Activated T-cell treated with anti-CD3 and anti-CD28 coated beads, Interleukin-2, amount 50 U/mL, for 72 hours (primary cell): ENCODE results near the gene ATP12A. TPM values are rescaled to one million over a fixed set of nuclear protein-coding genes. Genes with fewer than 3 reads are reported as not detected.
A peak's percentile ranks its signal among the peaks of the same experiment; 100 is the strongest.

Source experiments
- ATAC-seq, 2 donors: fragments of 150-1000 bp; cut with Tn5 transposase; replicated peaks in 1 of 2; 2 replicates each; pipeline ENCODE4 v1.10.0; 2021; ENCODE audit warnings: moderate library complexity in 2 of 2, mild to moderate bottlenecking in 1 of 2
- DNase-seq, 2 donors: peaks; one replicate each; pipeline ENCODE4 v3.0.0; 2021 to 2022; ENCODE audit warnings: mixed read lengths in 1 of 2
- H3K27ac Mint-ChIP-seq: one replicate; pipeline ENCODE4 v1.8.0; 2022; ENCODE audit warnings: mild to moderate bottlenecking, moderate library complexity, mixed read lengths
- H3K27me3 Mint-ChIP-seq: one replicate; pipeline ENCODE4 v1.8.0; 2022; ENCODE audit warnings: low read depth, mixed read lengths
- H3K36me3 Mint-ChIP-seq, 2 donors: one replicate each; pipeline ENCODE4 v1.8.0; 2022; ENCODE audit warnings: mixed read lengths in 2 of 2, mild to moderate bottlenecking in 1 of 2; ENCODE audit not compliant: insufficient read depth in 2 of 2
- H3K4me1 Mint-ChIP-seq: one replicate; pipeline ENCODE4 v1.8.0; 2022; ENCODE audit warnings: low read depth, mixed read lengths
- H3K4me3 Mint-ChIP-seq, 2 donors: one replicate each; pipeline ENCODE4 v1.8.0; 2022; ENCODE audit warnings: mild to moderate bottlenecking in 2 of 2, mixed read lengths in 2 of 2, moderate library complexity in 2 of 2
- H3K9me3 Mint-ChIP-seq, 2 donors: one replicate each; pipeline ENCODE4 v1.8.0; 2022; ENCODE audit warnings: mixed read lengths in 2 of 2
- total RNA-seq, 2 donors: library from RNA; stranded (reverse); gene quantifications; one replicate each; pipeline ENCODE4 v1.2.3, GENCODE V29; 2022

ATP12A gene
- total RNA-seq, 2 donors from 2014 or later: 0.05 to 0.32 TPM

- Mint-ChIP-seq H3K4me1 (peaks cover 12% of the 10 kb centered on the region), H3K36me3 (no peaks in the 10 kb centered on the region), H3K27ac (no peak overlapping the region), H3K27me3 (peaks cover 34% of the 10 kb centered on the region), H3K9me3 (no peaks in the 10 kb centered on the region), H3K4me3 (no peak overlapping the region)
- ATAC-seq (no peak), DNase-seq (no peak)
These were observed 10.0 kb upstream of the ATP12A start for GRCh38 chr13:24670174-24670573.

- ATAC-seq (peak; percentile 48 to 49), DNase-seq (no peak)
- no peak overlapping the region for H3K27ac Mint-ChIP-seq
- H3K27me3 Mint-ChIP-seq: peaks cover 34% of the 10 kb centered on the region
- peaks cover 12% of the 10 kb centered on the region for H3K4me1 Mint-ChIP-seq
- no peaks in the 10 kb centered on the region for H3K36me3 Mint-ChIP-seq
- no peaks in the 10 kb centered on the region for H3K9me3 Mint-ChIP-seq
- H3K4me3 Mint-ChIP-seq: peak overlapping the region; percentile 15 to 50
These were observed 9.2 kb upstream of the ATP12A start for GRCh38 chr13:24670961-24671381.

- peak in 1 of 2 donors; percentile 47 for ATAC-seq
These were observed 8.7 kb upstream of the ATP12A start for GRCh38 chr13:24671386-24672113.

GRCh38 chr13:24672141-24673132 lies 7.8 kb upstream of the ATP12A start:
- Mint-ChIP-seq H3K9me3 (no peaks in the 10 kb centered on the region), H3K27ac (no peak overlapping the region), H3K4me1 (peaks cover 12% of the 10 kb centered on the region), H3K27me3 (peaks cover 41% of the 10 kb centered on the region), H3K36me3 (no peaks in the 10 kb centered on the region), H3K4me3 (no peak overlapping the region)
- ATAC-seq: no peak
- no peak for DNase-seq

More at GRCh38 chr13:24671386-24672113, 8.7 kb upstream of the ATP12A start:
- H3K4me1 Mint-ChIP-seq: peaks cover 12% of the 10 kb centered on the region
- H3K36me3 Mint-ChIP-seq: no peaks in the 10 kb centered on the region
- peaks cover 35% of the 10 kb centered on the region for H3K27me3 Mint-ChIP-seq
- no peak overlapping the region for H3K27ac Mint-ChIP-seq
- peak overlapping the region; percentile 15 to 50 for H3K4me3 Mint-ChIP-seq
- DNase-seq: no peak
- H3K9me3 Mint-ChIP-seq: no peaks in the 10 kb centered on the region

DNA sequence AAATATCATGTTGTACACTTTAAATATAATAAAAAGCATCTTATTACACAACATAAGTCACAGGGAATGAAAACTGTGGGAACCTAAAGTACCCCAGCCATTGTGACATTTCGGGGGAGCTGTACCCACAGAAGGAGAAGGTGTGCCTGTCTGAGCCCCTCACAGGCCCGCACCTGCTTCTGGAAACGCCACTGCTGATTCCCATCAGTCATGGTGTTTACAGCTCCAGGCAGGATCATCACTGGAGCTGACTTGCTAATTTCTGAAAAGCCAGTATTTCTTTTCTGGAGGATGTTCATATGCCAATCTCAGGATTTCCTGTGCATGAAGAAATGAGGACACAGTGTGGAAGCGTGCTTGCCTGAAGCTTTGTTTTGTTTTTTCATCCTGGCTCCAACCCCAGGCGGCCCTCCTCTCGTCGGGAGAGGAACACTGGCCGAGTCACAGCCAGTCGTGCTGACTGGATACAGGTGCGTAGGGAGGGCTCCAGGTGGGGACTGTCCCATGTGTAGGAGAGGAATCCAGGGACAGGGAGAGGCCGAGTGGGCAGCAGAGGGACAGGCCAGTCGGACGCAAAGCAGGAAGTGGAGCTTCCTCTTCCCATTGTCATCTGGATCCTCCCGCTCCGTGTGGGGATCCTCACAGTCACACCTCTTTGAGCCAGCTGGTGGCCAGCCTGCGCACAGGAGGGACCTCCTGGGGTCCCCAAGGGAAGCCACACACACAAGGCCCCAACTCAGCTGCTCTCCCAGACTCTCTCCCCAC lies 4.2 kb upstream of the ATP12A start:
- Mint-ChIP-seq H3K27me3 (peaks cover 49% of the 10 kb centered on the region), H3K36me3 (no peaks in the 10 kb centered on the region), H3K4me1 (peaks cover 13% of the 10 kb centered on the region), H3K27ac (no peak overlapping the region), H3K4me3 (no peak overlapping the region), H3K9me3 (no peaks in the 10 kb centered on the region)
- ATAC-seq: no peak
- DNase-seq: no peak

- no peaks in the 10 kb centered on the region for H3K9me3 Mint-ChIP-seq
- H3K27ac Mint-ChIP-seq: no peak overlapping the region
- no peaks in the 10 kb centered on the region for H3K36me3 Mint-ChIP-seq
- DNase-seq (no peak), ATAC-seq (no peak)
- H3K27me3 Mint-ChIP-seq: peaks cover 56% of the 10 kb centered on the region
- peaks cover 6% of the 10 kb centered on the region for H3K4me1 Mint-ChIP-seq
- H3K4me3 Mint-ChIP-seq: no peak overlapping the region
These were observed 2.1 kb upstream of the ATP12A start for GRCh38 chr13:24678151-24678550.

GRCh38 chr13:24679686-24680085 lies 522 bp upstream of the ATP12A start:
- Mint-ChIP-seq H3K27ac (no peak overlapping the region), H3K9me3 (no peaks in the 10 kb centered on the region), H3K36me3 (no peaks in the 10 kb centered on the region), H3K27me3 (peaks cover 51% of the 10 kb centered on the region), H3K4me1 (peaks cover 21% of the 10 kb centered on the region), H3K4me3 (peak overlapping the region; percentile 31 to 72)
- DNase-seq (no peak), ATAC-seq (no peak)

DNA sequence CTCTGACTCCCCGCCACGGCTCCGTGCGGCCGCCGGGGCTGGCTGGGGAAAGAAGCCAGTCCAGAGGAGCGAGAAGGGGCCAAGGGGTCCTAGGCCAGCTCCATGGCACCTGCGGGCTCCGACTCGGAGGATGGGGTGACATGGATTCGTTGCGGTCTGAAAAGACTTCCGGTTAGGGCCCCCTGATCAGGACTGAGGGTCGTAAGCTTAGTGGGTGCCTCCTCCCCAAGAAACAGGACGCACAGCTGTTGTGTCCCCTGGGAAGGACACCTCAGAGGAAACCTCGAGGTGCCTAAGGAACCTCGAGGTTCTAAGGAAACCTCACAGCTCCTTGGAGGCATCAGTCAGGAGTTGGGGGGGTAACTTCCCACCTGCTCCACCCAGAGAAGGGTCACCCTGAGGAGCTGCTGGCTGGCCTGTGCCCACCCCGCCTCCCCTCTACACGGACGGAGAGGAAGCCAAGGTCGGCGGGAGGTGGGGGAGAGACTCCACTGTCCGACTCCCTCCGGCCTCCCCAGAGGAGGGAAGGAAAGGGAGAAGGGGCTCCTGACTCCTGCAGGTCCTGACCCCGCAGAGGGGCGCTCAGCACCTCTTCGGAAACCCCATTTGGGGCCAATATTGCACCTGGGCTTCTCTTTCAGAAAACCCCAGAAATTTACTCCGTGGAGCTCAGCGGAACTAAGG lies 855 bp downstream of the ATP12A start:
- ATAC-seq: no peak
- Mint-ChIP-seq H3K4me3 (peak overlapping the region in 1 of 2 donors; percentile 40), H3K9me3 (no peaks in the 10 kb centered on the region)

GRCh38 chr13:24681930-24682329 lies 1.7 kb downstream of the ATP12A start:
- Mint-ChIP-seq H3K36me3 (no peaks in the 10 kb centered on the region), H3K27ac (no peak overlapping the region), H3K9me3 (no peaks in the 10 kb centered on the region), H3K4me1 (peaks cover 31% of the 10 kb centered on the region), H3K27me3 (peaks cover 56% of the 10 kb centered on the region), H3K4me3 (no peak overlapping the region)
- no peak for DNase-seq
- no peak for ATAC-seq

More for the DNA sequence above, 855 bp downstream of the ATP12A start:
- H3K27me3 Mint-ChIP-seq: peaks cover 62% of the 10 kb centered on the region
- peaks cover 31% of the 10 kb centered on the region for H3K4me1 Mint-ChIP-seq
- no peaks in the 10 kb centered on the region for H3K36me3 Mint-ChIP-seq
- H3K27ac Mint-ChIP-seq: no peak overlapping the region
- no peak for DNase-seq

GRCh38 chr13:24682353-24682752 lies 2.1 kb downstream of the ATP12A start:
- Mint-ChIP-seq H3K36me3 (no peaks in the 10 kb centered on the region), H3K27me3 (peaks cover 52% of the 10 kb centered on the region), H3K4me3 (no peak overlapping the region), H3K4me1 (peaks cover 31% of the 10 kb centered on the region), H3K9me3 (no peaks in the 10 kb centered on the region), H3K27ac (no peak overlapping the region)
- DNase-seq (no peak), ATAC-seq (no peak)

DNA sequence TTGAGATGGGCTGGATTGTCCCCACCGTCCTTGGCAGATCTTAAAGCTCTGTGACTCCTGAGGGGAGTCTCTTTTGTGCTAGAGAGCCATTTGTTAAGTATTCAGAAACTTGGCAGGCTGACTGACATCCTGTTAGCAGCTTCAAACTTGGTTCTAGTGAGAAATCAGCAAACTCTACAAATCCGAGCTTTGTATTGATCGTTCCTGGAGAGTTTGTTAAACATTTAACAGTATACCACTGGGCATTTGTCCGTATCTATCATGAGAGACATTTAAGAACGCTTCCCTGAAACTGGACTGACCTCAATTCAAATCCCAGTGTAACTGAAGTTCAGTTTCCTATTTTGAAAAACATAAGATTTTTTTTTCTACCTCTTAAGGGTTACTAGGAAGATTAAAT lies 3.1 kb downstream of the ATP12A start:
- ATAC-seq (no peak), DNase-seq (no peak)
- Mint-ChIP-seq H3K4me1 (peaks cover 31% of the 10 kb centered on the region), H3K27ac (no peak overlapping the region), H3K4me3 (no peak overlapping the region), H3K36me3 (no peaks in the 10 kb centered on the region), H3K27me3 (peaks cover 46% of the 10 kb centered on the region), H3K9me3 (no peaks in the 10 kb centered on the region)

GRCh38 chr13:24683838-24684599 lies 3.8 kb downstream of the ATP12A start:
- Mint-ChIP-seq H3K9me3 (no peaks in the 10 kb centered on the region), H3K4me1 (peaks cover 31% of the 10 kb centered on the region), H3K27me3 (peaks cover 45% of the 10 kb centered on the region), H3K27ac (no peak overlapping the region), H3K36me3 (no peaks in the 10 kb centered on the region), H3K4me3 (peak overlapping the region; percentile 31 to 49)
- peak; percentile 76 to 81 for ATAC-seq
- peak; percentile 67 to 73 for DNase-seq
